Fibroblast of lung (primary cell): ENCODE data around the gene MPDU1. TPM values are rescaled to one million over a fixed set of nuclear protein-coding genes. Genes with fewer than 3 reads are reported as not detected.
A peak's percentile ranks its signal among the peaks of the same experiment; 100 is the strongest.

Experiments used
- DNase-seq, 2 donors: peaks; one replicate each; pipeline versions ENCODE4 v3.0.0 to v3.0.0-alpha.2; 2010; ENCODE audit warnings: low read depth in 2 of 2
- H2AFZ ChIP-seq: 2 replicates; pipeline ENCODE4 v1.5.1; 2012; ENCODE audit warnings: low read length, control low read depth, inconsistent platforms
- H3K27ac ChIP-seq: 2 replicates; pipeline ENCODE4 v1.5.1; 2011; ENCODE audit warnings: low read length, control low read depth; ENCODE audit not compliant: insufficient read depth
- H3K27me3 ChIP-seq: 2 replicates; pipeline ENCODE4 v1.5.1; 2011; ENCODE audit warnings: mild to moderate bottlenecking, low read length; ENCODE audit not compliant: control insufficient read depth, insufficient read depth
- H3K36me3 ChIP-seq: 2 replicates; pipeline ENCODE4 v1.5.1; 2011; ENCODE audit warnings: low read length; ENCODE audit not compliant: control insufficient read depth, insufficient read depth
- H3K4me1 ChIP-seq: 2 replicates; pipeline ENCODE4 v1.5.1; 2011; ENCODE audit warnings: low read length; ENCODE audit not compliant: control insufficient read depth, insufficient read depth; ENCODE audit errors: extremely low read depth
- H3K4me2 ChIP-seq: 2 replicates; pipeline ENCODE4 v1.5.1; 2011; ENCODE audit warnings: low read length, control low read depth; ENCODE audit not compliant: insufficient read depth; ENCODE audit errors: extremely low read depth
- H3K4me3 ChIP-seq, 4 experiments: fragments of 200-600 bp in 1 of 4; sonication (generic) in 1 of 4; replicated peaks in 1 of 4; 2 replicates each; pipeline ENCODE4 v1.5.1; 2011 to 2016; ENCODE audit warnings: low read length in 4 of 4, low read depth in 3 of 4, mild to moderate bottlenecking in 3 of 4, control low read depth in 2 of 4, inconsistent platforms in 1 of 4, mixed read lengths in 1 of 4; ENCODE audit not compliant: insufficient read depth in 1 of 4; ENCODE audit errors: control extremely low read depth in 1 of 4
- H3K79me2 ChIP-seq: 2 replicates; pipeline ENCODE4 v1.5.1; 2012; ENCODE audit warnings: mild to moderate bottlenecking, low read length, inconsistent platforms; ENCODE audit not compliant: control insufficient read depth, insufficient read depth
- H3K9ac ChIP-seq: 2 replicates; pipeline ENCODE4 v1.5.1; 2011; ENCODE audit warnings: mild to moderate bottlenecking, low read length, control low read depth; ENCODE audit not compliant: insufficient read depth
- H3K9me3 ChIP-seq: 2 replicates; pipeline ENCODE4 v1.5.1; 2012; ENCODE audit warnings: low read depth, low read length; ENCODE audit not compliant: control insufficient read depth, insufficient read depth
- H4K20me1 ChIP-seq: 2 replicates; pipeline ENCODE4 v1.5.1; 2011; ENCODE audit warnings: low read length; ENCODE audit not compliant: control insufficient read depth, insufficient read depth; ENCODE audit errors: extremely low read depth
- EZH2 ChIP-seq: IDR thresholded peaks from 2 replicates; pipeline ENCODE4 v1.5.1; 2012; ENCODE audit warnings: low read length, control low read depth, mild to moderate bottlenecking; ENCODE audit errors: missing control alignments
- polyA plus RNA-seq, 2 donors: library from polyadenylated mRNA; depleted of rRNA in 1 of 2; stranded (reverse) in 1 of 2; unstranded in 1 of 2; fragments of >200 nt; gene quantifications; 2 replicates each; pipeline ENCODE4 v1.2.1, GENCODE V29; 2011 to 2012; ENCODE audit warnings: missing spikeins in 1 of 2
- total RNA-seq: library from RNA; depleted of rRNA; stranded (reverse); fragments of >200 nt; gene quantifications from 2 replicates; pipeline ENCODE4 v1.2.1, GENCODE V29; 2014
- TF ChIP-seq, protein P1 (sequence below), 2 donors: IDR thresholded peaks in 1 of 2; conservative IDR thresholded peaks in 1 of 2; 1 replicate in 1 of 2; 2 replicates in 1 of 2; pipeline ENCODE4 v1.5.1; 2011 to 2012; ENCODE audit warnings: low read length in 2 of 2, control low read depth in 1 of 2, inconsistent platforms in 1 of 2, low read depth in 1 of 2, mild to moderate bottlenecking in 1 of 2

The MPDU1 gene
- total and polyA plus RNA-seq, 2 donors (not counting 1 experiment from before 2014, with no cell fraction given), result 51.9 to 107 TPM

DNA sequence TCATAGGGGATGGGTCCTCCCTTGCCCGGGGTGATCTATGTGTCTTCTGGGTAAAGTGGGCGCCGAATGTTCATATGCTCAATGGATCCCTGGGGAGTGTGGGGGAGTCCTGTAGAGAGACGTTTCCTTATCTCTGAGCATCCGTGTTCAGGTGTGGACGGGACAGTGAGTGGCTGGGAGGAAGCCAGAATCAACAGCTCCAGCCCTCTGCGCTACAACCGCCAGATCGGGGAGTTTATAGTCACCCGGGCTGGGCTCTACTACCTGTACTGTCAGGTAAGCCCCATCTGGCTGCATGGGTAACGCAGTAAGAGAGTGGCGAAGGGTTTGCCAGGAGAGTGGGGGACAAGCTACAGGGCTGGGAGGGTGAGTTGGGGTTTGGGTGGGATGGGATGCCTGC is 27.0 kb upstream of the MPDU1 start:
- H3K4me3 ChIP-seq, result no peak overlapping the region
- DNase-seq, result no peak
- no peaks in the 10 kb centered on the region for H3K27me3 ChIP-seq
- peaks cover 11% of the 10 kb centered on the region for H3K4me1 ChIP-seq
- H3K4me2 ChIP-seq, result no peak overlapping the region
- H3K9me3 ChIP-seq, result no peaks in the 10 kb centered on the region
- no peaks in the 10 kb centered on the region for H3K36me3 ChIP-seq
- TF ChIP-seq, protein P1, sequence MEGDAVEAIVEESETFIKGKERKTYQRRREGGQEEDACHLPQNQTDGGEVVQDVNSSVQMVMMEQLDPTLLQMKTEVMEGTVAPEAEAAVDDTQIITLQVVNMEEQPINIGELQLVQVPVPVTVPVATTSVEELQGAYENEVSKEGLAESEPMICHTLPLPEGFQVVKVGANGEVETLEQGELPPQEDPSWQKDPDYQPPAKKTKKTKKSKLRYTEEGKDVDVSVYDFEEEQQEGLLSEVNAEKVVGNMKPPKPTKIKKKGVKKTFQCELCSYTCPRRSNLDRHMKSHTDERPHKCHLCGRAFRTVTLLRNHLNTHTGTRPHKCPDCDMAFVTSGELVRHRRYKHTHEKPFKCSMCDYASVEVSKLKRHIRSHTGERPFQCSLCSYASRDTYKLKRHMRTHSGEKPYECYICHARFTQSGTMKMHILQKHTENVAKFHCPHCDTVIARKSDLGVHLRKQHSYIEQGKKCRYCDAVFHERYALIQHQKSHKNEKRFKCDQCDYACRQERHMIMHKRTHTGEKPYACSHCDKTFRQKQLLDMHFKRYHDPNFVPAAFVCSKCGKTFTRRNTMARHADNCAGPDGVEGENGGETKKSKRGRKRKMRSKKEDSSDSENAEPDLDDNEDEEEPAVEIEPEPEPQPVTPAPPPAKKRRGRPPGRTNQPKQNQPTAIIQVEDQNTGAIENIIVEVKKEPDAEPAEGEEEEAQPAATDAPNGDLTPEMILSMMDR (conservative IDR thresholded peaks at IDR 0.05 in 1 of 2, IDR thresholded peaks at IDR 0.05 in 1 of 2; ENCODE audit: low read depth in 1 of 2, low read length in 2 of 2), result no peak
- TF ChIP-seq EZH2, result no peak
- no peak overlapping the region for H3K9ac ChIP-seq
- no peak overlapping the region for H3K27ac ChIP-seq
- no peaks in the 10 kb centered on the region for H4K20me1 ChIP-seq
- no peak overlapping the region for H2AFZ ChIP-seq
- no peaks in the 10 kb centered on the region for H3K79me2 ChIP-seq

DNA sequence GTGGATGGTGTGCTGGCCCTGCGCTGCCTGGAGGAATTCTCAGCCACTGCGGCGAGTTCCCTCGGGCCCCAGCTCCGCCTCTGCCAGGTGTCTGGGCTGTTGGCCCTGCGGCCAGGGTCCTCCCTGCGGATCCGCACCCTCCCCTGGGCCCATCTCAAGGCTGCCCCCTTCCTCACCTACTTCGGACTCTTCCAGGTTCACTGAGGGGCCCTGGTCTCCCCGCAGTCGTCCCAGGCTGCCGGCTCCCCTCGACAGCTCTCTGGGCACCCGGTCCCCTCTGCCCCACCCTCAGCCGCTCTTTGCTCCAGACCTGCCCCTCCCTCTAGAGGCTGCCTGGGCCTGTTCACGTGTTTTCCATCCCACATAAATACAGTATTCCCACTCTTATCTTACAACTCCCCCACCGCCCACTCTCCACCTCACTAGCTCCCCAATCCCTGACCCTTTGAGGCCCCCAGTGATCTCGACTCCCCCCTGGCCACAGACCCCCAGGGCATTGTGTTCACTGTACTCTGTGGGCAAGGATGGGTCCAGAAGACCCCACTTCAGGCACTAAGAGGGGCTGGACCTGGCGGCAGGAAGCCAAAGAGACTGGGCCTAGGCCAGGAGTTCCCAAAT is 26.4 kb upstream of the MPDU1 start:
- no peaks in the 10 kb centered on the region for H3K27me3 ChIP-seq
- no peak overlapping the region for H3K27ac ChIP-seq
- H2AFZ ChIP-seq, result no peak overlapping the region
- no peak overlapping the region for H3K4me3 ChIP-seq
- H4K20me1 ChIP-seq, result no peaks in the 10 kb centered on the region
- H3K4me2 ChIP-seq, result no peak overlapping the region
- H3K79me2 ChIP-seq, result peaks cover 4% of the 10 kb centered on the region
- H3K4me1 ChIP-seq, result peaks cover 11% of the 10 kb centered on the region
- H3K9me3 ChIP-seq, result no peaks in the 10 kb centered on the region
- no peak overlapping the region for H3K9ac ChIP-seq
- H3K36me3 ChIP-seq, result no peaks in the 10 kb centered on the region
- TF ChIP-seq, protein P1 (conservative IDR thresholded peaks at IDR 0.05 in 1 of 2, IDR thresholded peaks at IDR 0.05 in 1 of 2; ENCODE audit: low read depth in 1 of 2, low read length in 2 of 2), result no peak
- no peak for TF ChIP-seq EZH2
- DNase-seq, result no peak

DNA sequence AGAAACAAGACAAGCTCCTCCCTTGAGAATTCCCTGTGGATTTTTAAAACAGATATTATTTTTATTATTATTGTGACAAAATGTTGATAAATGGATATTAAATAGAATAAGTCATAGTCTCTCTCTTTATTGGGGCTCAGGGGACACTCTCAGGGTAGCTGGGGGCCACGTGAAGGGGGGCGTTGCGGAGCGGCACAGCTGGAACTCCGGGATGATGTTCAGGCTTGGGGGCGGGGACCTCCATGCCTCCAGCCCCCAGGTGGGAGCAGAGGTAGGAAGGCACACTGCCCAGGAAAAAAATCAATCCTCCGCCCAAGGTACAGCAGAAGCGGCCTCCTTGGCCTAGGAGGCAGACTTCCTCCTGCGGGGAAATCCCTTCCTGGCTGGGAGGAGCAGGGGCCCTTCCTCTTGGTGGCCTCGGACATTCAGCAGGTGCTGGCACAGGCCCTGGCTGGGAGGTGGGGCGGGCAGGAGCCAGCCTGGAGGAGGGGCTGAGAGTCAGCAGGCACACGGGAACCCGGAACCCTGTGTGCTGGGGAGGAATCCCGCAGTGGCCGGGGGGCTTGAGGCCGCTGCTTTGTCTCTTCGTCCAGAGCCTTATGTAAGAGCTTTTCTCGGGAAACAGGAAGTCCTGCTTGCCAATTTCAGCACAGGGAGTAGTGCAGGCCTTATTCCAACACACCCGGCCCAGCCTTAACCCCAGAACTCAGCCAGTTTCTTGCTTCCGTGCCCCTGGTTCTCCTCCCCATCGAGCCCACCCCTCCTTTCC is 25.7 kb upstream of the MPDU1 start:
- Histone ChIP-seq H2AFZ (peak overlapping the region; percentile 28), H3K9ac (peak overlapping the region; percentile 1), H3K9me3 (no peaks in the 10 kb centered on the region), H4K20me1 (no peaks in the 10 kb centered on the region), H3K36me3 (no peaks in the 10 kb centered on the region), H3K27me3 (no peaks in the 10 kb centered on the region), H3K4me3 (peak overlapping the region in 1 of 4 experiments; percentile 35), H3K27ac (peak overlapping the region; percentile 13), H3K79me2 (peaks cover 11% of the 10 kb centered on the region), H3K4me2 (peak overlapping the region; percentile 61), H3K4me1 (peaks cover 17% of the 10 kb centered on the region)
- TF ChIP-seq EZH2, result no peak
- TF ChIP-seq, protein P1 (conservative IDR thresholded peaks at IDR 0.05 in 1 of 2, IDR thresholded peaks at IDR 0.05 in 1 of 2; ENCODE audit: low read depth in 1 of 2, low read length in 2 of 2), result no peak
- peak; percentile 72 to 77 for DNase-seq
